MV-4-11 (cell line): ENCODE results near the gene CLCNKB.
"Not testable (repeated sequence)": the region's sequence is repeated elsewhere in the genome, so short reads cannot be mapped to it uniquely, and the experiment has no call there.

ENCODE experiments used
- DNase-seq: peaks from one replicate; lab custom pipeline; 2025; lab: John Stamatoyannopoulos, UW

Gene CLCNKB

GRCh38 chr1:16015491-16015890 is 28.1 kb upstream of the CLCNKB start:
- no peak for DNase-seq

DNA sequence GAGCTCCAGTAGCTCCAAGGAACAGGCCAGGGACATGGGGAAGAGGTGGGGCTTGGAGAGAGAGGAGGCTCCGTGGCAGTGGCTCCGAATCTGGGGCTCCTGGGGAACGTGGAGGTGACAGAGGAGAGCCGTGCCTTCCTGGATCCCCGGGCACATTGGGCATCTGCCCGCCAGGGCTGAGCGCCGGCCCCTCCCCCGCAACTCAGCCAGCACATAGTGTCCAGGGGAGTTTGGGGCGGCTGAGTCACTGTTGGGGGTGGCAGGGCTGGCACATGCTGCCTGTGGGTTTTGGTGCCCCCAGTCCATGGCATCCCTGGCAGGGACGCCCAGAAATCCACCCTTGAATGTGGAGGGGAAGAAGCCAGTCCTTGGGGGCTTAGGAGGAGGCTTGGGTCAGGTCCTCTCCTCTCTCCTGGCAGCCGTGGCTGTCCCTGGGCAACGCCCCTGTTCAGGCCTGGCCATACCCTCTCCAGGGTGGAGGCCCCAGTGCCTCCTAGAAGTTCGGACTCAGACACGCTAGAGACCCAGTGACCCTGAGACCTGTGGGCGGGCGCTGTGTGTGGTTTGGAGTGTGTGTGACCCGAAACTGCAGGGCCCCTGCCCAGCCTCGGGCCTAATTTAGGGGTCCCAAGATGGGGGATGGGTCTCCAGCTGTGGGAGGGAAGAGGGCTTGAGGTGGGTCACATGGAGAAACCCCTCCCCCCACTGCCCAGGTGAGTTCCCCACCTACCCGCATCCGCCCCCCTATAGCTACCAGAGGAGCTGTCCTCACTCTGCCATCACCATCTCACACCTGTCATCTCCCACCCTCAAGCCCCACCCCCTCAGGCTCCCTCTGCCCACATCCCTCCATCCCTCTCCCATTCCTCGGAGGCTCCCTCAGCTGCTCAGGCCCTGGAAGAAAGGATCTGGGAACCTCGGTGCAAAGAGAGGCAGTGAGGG is 27.4 kb upstream of the CLCNKB start:
- no peak for DNase-seq

DNA sequence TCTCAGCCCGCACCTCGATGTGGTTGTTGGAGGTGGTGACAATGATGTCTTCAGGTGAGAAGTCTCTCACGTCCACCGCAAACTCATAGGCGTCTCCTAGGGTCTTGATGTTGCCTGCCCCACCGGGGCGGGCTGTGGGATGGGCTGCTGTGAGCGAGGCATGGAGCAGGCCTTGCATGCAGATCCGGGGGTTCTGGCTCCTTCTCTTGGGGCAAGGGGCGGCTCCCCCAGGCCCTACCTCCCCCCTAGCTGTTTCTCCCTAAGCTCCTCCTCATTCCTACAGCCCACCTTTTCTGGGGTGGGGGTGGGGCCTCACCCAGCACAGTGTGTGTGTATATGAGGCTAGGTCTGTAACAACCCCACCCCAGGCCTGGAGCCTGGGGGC is 26.5 kb upstream of the CLCNKB start:
- no peak for DNase-seq

DNA sequence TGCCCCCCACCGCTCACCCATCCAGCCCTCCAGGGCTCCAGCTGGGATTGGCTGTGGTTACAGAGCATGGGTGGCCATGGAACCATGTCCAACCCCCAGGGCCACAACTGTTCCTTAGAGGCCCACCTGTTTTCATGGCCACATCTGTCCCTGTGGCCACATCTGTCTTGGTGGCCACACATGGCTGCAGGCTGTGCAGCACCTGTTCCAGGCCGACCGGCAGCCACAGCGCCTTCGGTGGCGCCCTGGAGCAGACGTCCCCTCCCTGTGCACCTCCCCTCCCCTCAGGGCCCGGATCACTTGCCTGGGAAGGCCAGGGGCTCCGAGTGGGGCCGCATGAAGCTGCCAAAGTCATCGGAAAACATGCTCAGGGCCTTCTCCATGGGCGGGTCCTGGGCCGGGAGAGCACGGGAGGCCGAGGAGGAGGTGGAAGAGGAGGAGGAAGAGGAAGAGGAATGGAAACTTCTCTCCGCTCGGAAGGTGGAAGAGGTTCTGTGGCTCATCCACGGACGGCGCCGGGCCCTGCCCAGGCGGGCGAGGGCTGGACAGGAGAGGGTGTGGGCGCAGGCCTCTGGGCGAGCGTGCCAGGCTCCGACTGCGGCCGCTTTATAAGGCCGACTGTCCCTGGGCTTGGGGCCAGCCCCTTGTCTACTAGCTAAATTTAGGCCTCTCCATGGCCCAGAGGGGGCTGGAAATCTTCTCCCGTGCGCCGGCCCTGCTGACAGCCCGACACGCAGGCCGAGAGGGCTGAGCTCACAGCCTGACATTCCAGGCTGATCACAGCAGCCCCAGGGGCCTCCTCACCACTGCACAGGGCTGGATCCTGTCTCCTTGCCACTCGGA is 25.9 kb upstream of the CLCNKB start, which contains the start of gene HSPB7:
HSPB7 (minus strand) TSS at position 583 of the 843 bp plus-strand sequence; CDS start at position 503, 80 bp downstream.
- DNase-seq = peak; percentile 23

GRCh38 chr1:16018308-16018707 is 25.3 kb upstream of the CLCNKB start:
- DNase-seq = no peak

- DNase-seq = no peak
Measured at GRCh38 chr1:16018749-16019643, 24.6 kb upstream of the CLCNKB start.

DNA sequence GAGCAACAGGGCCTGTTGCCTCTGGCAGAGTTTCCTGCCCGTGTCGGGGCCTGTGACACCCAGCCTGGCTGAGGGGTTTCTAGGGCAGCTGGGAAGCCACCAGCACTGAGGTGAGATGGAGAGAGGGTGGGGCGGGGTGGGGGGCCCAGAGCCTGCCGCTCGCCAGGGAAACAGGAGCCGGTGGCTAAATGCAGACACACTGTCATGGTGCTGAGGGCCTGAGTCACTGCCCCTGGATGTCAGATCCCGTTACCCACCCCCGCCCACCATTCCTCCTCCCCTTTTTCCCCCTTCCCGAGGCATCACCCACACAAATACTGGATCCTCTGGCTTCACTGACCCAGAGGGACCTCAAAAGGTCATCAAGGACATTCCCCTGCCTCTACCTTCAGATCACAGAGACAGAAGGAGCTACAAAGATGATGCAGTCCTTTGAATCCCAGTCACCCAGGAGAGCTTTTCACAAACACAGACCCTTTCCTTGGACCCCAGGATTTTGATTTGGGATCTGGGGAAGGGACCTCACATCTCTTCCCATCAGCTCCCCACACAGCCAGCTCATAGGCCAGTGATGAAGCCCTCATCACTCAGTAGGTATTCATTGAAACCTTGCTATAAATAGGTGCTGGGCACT is 23.8 kb upstream of the CLCNKB start:
- DNase-seq = no peak

DNA sequence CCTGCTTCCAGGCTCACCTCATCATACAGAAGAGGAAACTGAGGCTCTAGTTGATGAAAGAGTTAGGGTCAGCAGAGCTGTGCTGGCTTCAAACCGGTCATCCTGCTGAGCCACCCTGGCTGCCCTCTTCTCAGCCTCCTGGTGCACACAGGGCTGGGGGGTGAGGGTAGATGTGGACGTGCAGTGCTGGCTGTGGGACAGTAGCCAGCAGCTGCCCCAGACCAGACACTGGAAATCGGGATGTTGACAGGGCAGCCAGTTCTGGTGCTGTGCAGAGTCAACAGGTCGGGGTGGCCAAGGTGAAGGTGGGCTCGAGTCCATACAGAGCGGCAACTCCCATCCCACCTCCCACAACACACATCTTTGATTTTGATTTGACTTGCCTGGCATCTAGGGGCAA is 23.3 kb upstream of the CLCNKB start:
- no peak for DNase-seq

GRCh38 chr1:16020878-16021277 is 22.7 kb upstream of the CLCNKB start:
- not testable (repeated sequence) for DNase-seq

DNA sequence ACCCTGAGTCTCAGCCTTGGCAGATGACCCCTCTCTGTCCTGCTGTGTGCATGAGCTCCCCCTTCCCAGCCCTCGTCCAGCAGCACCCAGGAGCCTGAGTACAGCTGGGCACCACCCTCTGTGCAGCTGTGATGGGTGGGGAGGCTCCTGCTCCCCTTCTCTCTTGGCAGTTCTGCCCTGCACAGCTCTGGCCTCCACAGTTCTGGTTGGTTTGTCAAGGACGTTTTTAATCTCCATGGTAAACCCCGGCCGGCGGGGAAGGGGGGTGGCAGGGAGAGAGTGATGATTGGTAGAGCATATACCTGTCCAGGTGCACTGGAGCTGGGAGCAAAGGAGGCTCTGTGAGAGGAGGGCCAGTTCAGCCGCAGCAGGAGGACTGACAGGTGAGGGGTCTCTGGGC is 21.9 kb upstream of the CLCNKB start, which contains the start of gene CLCNKA:
CLCNKA (plus strand) TSS at position 356 of the 400 bp plus-strand sequence. CDS start 584 bp downstream, outside the sequence.
- DNase-seq = no peak

- DNase-seq = no peak
Measured at GRCh38 chr1:16022393-16022792, 21.2 kb upstream of the CLCNKB start.

GRCh38 chr1:16023050-16023653 is 20.4 kb upstream of the CLCNKB start:
- DNase-seq = no peak

DNA sequence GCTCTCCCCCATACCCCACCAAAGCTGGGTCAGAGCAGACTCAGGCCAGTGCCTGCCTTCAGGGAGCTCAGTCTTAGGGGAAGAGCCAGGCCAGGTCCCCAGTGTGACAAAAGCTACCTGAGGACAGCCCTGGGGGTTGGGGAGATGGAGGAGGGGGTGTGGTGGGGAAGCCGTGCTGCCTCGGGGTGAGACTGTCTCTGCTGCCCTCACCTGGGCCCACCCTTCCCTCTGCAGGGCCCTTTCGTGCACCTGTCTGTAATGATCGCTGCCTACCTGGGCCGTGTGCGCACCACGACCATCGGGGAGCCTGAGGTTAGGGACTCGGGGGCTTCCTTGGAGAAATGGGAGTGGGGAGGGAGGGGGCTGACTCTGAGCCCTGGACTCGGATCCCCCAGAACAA is 17.3 kb upstream of the CLCNKB start:
- DNase-seq = not testable (repeated sequence)

DNA sequence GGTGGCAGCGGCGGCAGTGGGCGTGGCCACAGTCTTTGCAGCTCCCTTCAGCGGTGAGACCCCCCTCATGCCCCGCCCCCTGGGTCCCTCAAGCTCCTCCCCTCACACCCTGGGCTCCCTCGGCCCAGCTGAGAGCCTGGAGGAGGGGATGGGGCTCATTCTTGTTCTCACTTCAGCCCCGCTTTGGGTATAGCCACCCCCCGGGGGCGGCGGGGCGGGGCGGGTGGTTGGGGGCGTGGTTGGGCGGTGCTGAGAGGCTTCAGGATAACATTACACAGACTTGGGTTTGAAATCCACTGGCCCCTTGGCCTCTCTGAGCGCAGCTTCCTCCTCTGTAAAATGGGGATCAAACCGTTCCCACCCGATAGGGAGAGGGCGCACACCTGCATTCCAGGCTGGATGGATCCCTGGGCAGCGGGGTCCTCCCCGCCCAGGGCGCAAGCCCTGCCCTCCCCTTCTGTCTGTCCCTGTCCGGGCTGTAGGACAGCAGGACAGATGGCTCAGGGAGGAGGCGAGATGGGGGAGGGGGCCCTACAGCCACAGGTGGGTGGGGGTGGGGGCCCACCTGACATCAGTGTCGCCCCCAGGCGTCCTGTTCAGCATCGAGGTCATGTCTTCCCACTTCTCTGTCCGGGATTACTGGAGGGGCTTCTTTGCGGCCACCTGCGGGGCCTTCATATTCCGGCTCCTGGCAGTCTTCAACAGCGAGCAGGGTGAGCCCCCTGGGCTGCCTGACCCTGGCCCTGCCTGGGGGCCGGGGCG is 16.7 kb upstream of the CLCNKB start:
- DNase-seq = no peak

DNA sequence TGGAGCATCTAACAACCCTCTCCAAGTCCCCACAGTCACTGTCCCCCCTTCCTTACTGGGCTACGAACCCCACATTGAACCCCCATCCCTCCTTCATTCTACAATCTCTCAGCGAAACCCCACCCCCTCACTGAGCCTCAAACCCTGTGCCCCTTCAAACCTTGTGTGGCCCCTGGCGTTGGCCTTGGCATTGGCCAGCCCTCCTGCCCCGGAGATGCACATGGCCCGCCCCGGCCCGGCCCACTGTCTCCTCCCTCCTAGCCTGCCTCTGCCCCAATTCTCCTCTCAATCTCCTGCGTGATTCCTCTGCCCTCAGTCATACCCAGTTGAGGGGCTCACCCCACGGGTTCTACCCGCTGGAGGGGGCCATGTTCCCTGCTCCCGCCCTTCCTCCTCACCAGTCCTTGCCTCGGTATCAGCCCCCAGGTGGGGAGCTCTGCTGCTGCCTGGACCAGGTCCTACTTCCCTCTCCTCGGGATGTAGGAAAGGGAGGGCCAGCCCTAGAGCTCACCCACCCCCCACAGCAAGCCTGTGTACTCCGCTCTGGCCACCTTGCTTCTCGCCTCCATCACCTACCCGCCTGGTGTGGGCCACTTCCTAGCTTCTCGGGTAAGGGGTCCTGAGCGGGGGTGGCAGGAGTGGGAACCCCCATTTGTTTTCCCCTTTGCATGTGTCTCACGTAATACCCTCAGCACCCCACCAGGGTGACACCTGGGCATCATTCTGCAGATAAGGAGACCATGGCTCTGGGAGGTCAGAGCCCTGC is 15.2 kb upstream of the CLCNKB start:
- no peak for DNase-seq

- DNase-seq = not testable (repeated sequence)
Measured at GRCh38 chr1:16029003-16029268, 14.6 kb upstream of the CLCNKB start.

GRCh38 chr1:16029288-16029687 is 14.3 kb upstream of the CLCNKB start:
- no peak for DNase-seq

GRCh38 chr1:16031551-16031950 is 12.0 kb upstream of the CLCNKB start:
- no peak for DNase-seq

DNA sequence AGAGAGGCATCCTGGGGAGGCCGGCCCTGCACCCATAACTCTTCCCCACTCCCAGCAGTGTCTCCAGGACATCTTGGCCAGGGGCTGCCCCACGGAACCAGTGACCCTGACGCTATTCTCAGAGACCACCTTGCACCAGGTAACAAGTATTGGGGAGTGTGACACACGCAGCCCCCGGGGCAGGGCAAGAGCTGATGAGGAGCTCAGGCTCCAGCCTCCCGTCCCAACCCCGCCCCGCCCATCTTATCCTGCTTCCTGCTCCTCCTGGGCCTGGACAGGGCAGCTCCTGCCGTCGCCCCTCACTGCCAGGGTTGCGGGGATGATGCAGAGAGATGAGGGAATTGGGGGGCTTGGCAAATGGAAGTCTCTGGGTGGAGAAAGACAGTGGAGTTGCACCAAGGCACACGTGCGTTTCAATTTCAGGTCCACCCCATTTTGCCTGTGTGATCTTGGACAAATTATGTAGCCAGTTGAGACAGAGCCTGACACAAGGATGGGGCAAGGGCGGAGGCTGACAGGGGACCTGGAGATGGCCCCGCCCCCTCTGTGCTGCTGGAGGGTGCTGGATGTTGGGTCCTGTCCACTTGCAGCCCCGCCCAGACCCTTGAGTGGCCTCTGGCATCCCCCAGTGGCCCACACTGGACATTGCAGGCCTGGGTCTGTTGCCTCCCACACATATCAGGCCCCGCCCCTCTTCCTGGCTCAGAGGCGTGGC is 11.0 kb upstream of the CLCNKB start:
- peak; percentile 67 for DNase-seq
